GM23248 (cell line): ENCODE measurements around the gene CACNA1I. TPM values are rescaled to one million over a fixed set of nuclear protein-coding genes. Genes with fewer than 3 reads are reported as not detected.

Experiments used
- DNase-seq: peaks from one replicate; pipeline ENCODE4 v3.0.0-alpha.2; 2015
- H2AFZ ChIP-seq: fragments of 200-600 bp; sonication (generic); 2 replicates; pipeline ENCODE4 v1.6.1; 2016; ENCODE audit warnings: antibody characterized with exemption
- H3F3A ChIP-seq: fragments of 200-600 bp; sonication (generic); 2 replicates; pipeline ENCODE4 v1.6.1; 2016; ENCODE audit warnings: mild to moderate bottlenecking, antibody characterized with exemption, mixed run types; ENCODE audit not compliant: insufficient read depth
- H3K27ac ChIP-seq: fragments of 200-600 bp; sonication (generic); 2 replicates; pipeline ENCODE4 v1.5.1; 2016; ENCODE audit warnings: mild to moderate bottlenecking
- H3K27me3 ChIP-seq: fragments of 200-600 bp; sonication (generic); replicated peaks from 2 replicates; pipeline ENCODE4 v1.6.1; 2016; ENCODE audit warnings: mild to moderate bottlenecking; ENCODE audit not compliant: insufficient read depth
- H3K36me3 ChIP-seq: fragments of 200-600 bp; sonication (generic); 2 replicates; pipeline ENCODE4 v1.6.1; 2016; ENCODE audit warnings: low read depth, mild to moderate bottlenecking
- H3K4me1 ChIP-seq: fragments of 200-600 bp; sonication (generic); 2 replicates; pipeline ENCODE4 v1.6.1; 2016; ENCODE audit warnings: mild to moderate bottlenecking; ENCODE audit not compliant: insufficient read depth
- H3K4me2 ChIP-seq: fragments of 200-600 bp; sonication (generic); one replicate; pipeline ENCODE4 v1.6.1; 2016; ENCODE audit warnings: mild to moderate bottlenecking; ENCODE audit not compliant: unreplicated experiment
- H3K4me3 ChIP-seq: fragments of 200-600 bp; sonication (generic); 2 replicates; pipeline ENCODE4 v1.5.1; 2016; ENCODE audit warnings: mild to moderate bottlenecking
- H3K79me2 ChIP-seq: fragments of 200-600 bp; sonication (generic); 2 replicates; pipeline ENCODE4 v1.6.1; 2016; ENCODE audit warnings: mild to moderate bottlenecking; ENCODE audit not compliant: insufficient read depth
- H3K9ac ChIP-seq: fragments of 200-600 bp; sonication (generic); 2 replicates; pipeline ENCODE4 v1.6.1; 2016; ENCODE audit warnings: mild to moderate bottlenecking
- H3K9me2 ChIP-seq: fragments of 200-600 bp; sonication (generic); 2 replicates; pipeline ENCODE4 v1.6.1; 2016; ENCODE audit warnings: mixed run types, mild to moderate bottlenecking, moderate library complexity; ENCODE audit not compliant: insufficient read depth
- H3K9me3 ChIP-seq: fragments of 200-600 bp; sonication (generic); one replicate; pipeline ENCODE4 v1.6.1; 2017; ENCODE audit warnings: low read depth
- H4K20me1 ChIP-seq: fragments of 200-600 bp; sonication (generic); 2 replicates; pipeline ENCODE4 v1.6.0; 2016; ENCODE audit not compliant: insufficient read depth
- EZH2 ChIP-seq: fragments of 200-600 bp; sonication (generic); IDR thresholded peaks from 2 replicates; pipeline ENCODE4 v1.6.1; 2018; ENCODE audit warnings: antibody characterized with exemption, mild to moderate bottlenecking; ENCODE audit not compliant: insufficient read depth, poor library complexity, severe bottlenecking
- EZH2phosphoT487 ChIP-seq: fragments of 200-600 bp; sonication (generic); IDR thresholded peaks from 2 replicates; pipeline ENCODE4 v1.6.1; 2018; ENCODE audit warnings: antibody characterized with exemption, moderate library complexity, mild to moderate bottlenecking, low read depth; ENCODE audit not compliant: insufficient read depth
- WGBS, 2 experiments: methylation state at CpG; one replicate each; pipeline ENCODE4 v1.1.6; 2015 to 2017; ENCODE audit warnings: low lambda C conversion rate in 2 of 2, low coverage in 1 of 2; ENCODE audit errors: missing lambda C conversion rate in 2 of 2; 5-methylcytosine and 5-hydroxymethylcytosine counted together
- in situ Hi-C: fragments of 300-500 bp; cut with MboI; formaldehyde crosslinking; loops from 2 replicates; pipeline ENCODE4 v1.15.0; 2020
- polyA plus RNA-seq: library from polyadenylated mRNA; unstranded; fragments of >200 nt; fragmentation: Nextera tagmentation; extraction: Ambion mirVana; gene quantifications from 2 replicates; pipeline ENCODE4 v1.2.1, GENCODE V29; 2016
- total RNA-seq: library from RNA; depleted of rRNA; stranded (reverse); fragments of >200 nt; shearing (Covaris generic); gene quantifications from 2 replicates; pipeline ENCODE4 v1.2.3, GENCODE V29; 2014

The CACNA1I gene
- total and polyA plus RNA-seq, 2 experiments from 2014 or later, result not detected

GRCh38 chr22:39577900-39578299 is 7.3 kb downstream of the CACNA1I start:
- no peak for DNase-seq
- Histone ChIP-seq H2AFZ (no peak overlapping the region), H3K4me1 (peaks cover 9% of the 10 kb centered on the region; the same call in 1 of the 2 replicates), H3K79me2 (no peaks in the 10 kb centered on the region), H3K9ac (no peak overlapping the region), H3K4me3 (no peak overlapping the region), H3K27me3 (no peaks in the 10 kb centered on the region; the same call in 1 of the 2 replicates), H3F3A (no peaks in the 10 kb centered on the region), H4K20me1 (no peaks in the 10 kb centered on the region), H3K4me2 (no peak overlapping the region), H3K27ac (no peak overlapping the region), H3K36me3 (no peaks in the 10 kb centered on the region), H3K9me3 (no peaks in the 10 kb centered on the region), H3K9me2 (no peaks in the 10 kb centered on the region)
- WGBS, 2 experiments, result 75 to 88% methylated on average over 4 to 7 of the region's 7 CpGs
- in situ Hi-C loops, result loop anchor here (25.0 kb wide), 1 partner anchor 91 kb away; no protein-coding TSS in a partner anchor
- TF ChIP-seq EZH2 (no peak), EZH2phosphoT487 (no peak)

- Histone ChIP-seq H3K27ac (no peak overlapping the region), H3K9me3 (no peaks in the 10 kb centered on the region), H2AFZ (no peak overlapping the region), H3K4me3 (no peak overlapping the region), H3K4me2 (no peak overlapping the region), H3K79me2 (no peaks in the 10 kb centered on the region), H3K9me2 (no peaks in the 10 kb centered on the region), H3K9ac (no peak overlapping the region), H3F3A (no peaks in the 10 kb centered on the region), H4K20me1 (no peaks in the 10 kb centered on the region), H3K27me3 (no peaks in the 10 kb centered on the region; the same call in 1 of the 2 replicates), H3K36me3 (no peaks in the 10 kb centered on the region), H3K4me1 (peaks cover 2% of the 10 kb centered on the region; the same call in 1 of the 2 replicates)
- no peak for DNase-seq
- TF ChIP-seq EZH2 (no peak), EZH2phosphoT487 (no peak)
- in situ Hi-C loops, result loop anchor here (25.0 kb wide), 1 partner anchor 93 kb away; no protein-coding TSS in a partner anchor
- WGBS, 2 experiments, result 23 to 32% methylated on average over 5 of the region's 5 CpGs
These were observed 9.5 kb downstream of the CACNA1I start for GRCh38 chr22:39580006-39580441.

DNA sequence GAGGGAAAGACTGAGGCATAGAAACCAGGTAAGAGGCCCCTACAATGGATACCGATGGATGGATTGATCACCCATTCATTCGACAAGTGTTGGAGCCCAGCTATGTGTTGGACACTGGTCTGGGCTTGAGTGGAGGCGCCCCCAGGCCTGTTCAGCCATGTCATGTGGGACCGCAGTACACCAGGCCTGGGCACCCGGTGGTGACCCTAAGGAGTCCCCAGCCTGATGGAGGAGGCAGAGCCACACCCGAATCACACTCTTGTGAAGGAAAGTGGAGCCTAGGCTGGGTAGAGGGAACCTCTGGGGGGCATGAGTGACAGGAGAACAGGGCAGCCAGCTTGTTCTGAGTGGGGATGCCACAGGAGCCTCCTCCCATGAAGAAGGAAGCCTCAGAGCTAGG is 10.2 kb downstream of the CACNA1I start:
- no peaks in the 10 kb centered on the region for H3F3A ChIP-seq
- no peaks in the 10 kb centered on the region for H3K4me1 ChIP-seq
- H3K9ac ChIP-seq, result no peak overlapping the region
- in situ Hi-C loops, result loop anchor here (25.0 kb wide), 1 partner anchor 93 kb away; no protein-coding TSS in a partner anchor
- H3K27me3 ChIP-seq, result no peaks in the 10 kb centered on the region; the same call in 1 of the 2 replicates
- no peak overlapping the region for H2AFZ ChIP-seq
- WGBS, 2 experiments, result 65 to 70% methylated on average over 6 of the region's 6 CpGs
- no peak overlapping the region for H3K4me2 ChIP-seq
- no peak overlapping the region for H3K27ac ChIP-seq
- H3K4me3 ChIP-seq, result no peak overlapping the region
- H3K79me2 ChIP-seq, result no peaks in the 10 kb centered on the region
- no peaks in the 10 kb centered on the region for H3K36me3 ChIP-seq
- no peak for DNase-seq
- H3K9me2 ChIP-seq, result no peaks in the 10 kb centered on the region
- H4K20me1 ChIP-seq, result no peaks in the 10 kb centered on the region
- TF ChIP-seq EZH2phosphoT487 (no peak), EZH2 (no peak)
- no peaks in the 10 kb centered on the region for H3K9me3 ChIP-seq

DNA sequence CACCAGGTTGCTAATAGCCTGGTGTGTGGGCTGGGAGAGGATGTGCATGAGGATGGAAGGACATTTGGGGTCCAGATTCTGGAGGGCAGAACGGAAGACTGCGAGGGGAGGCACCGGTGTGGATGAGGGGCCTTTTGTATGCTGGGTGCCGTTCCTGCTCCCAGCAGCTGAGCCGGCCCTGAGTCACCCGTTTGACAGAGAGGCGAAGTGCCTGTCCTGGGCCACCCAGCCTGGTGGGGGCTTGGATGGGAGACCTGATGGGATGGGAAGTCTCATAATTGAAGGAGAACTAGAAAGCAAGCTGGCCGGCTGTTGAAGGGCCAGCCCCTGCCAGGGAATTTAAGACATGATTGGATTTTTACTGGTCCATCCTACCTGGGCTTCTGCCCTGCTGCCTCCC is 10.8 kb downstream of the CACNA1I start:
- TF ChIP-seq EZH2, result no peak
- no peak for TF ChIP-seq EZH2phosphoT487
- Histone ChIP-seq H3K4me1 (no peaks in the 10 kb centered on the region), H3K9ac (no peak overlapping the region), H3K4me3 (no peak overlapping the region), H3K9me3 (no peaks in the 10 kb centered on the region), H3K79me2 (no peaks in the 10 kb centered on the region), H3K4me2 (no peak overlapping the region), H3K27ac (no peak overlapping the region), H3K9me2 (no peaks in the 10 kb centered on the region), H3F3A (no peaks in the 10 kb centered on the region), H3K27me3 (no peaks in the 10 kb centered on the region; the same call in 1 of the 2 replicates), H2AFZ (no peak overlapping the region), H4K20me1 (no peaks in the 10 kb centered on the region), H3K36me3 (no peaks in the 10 kb centered on the region)
- in situ Hi-C loops, result loop anchor here (25.0 kb wide), 1 partner anchor 94 kb away; no protein-coding TSS in a partner anchor
- DNase-seq, result no peak
- 73 to 75% methylated on average over 6 to 8 of the region's 8 CpGs for WGBS, 2 experiments
